GM12864 (cell line): Measurements from ENCODE around the gene MAPK4.

Experiments used
- DNase-seq: peaks from one replicate; pipeline ENCODE4 v3.0.0-alpha.2; 2011; ENCODE audit warnings: low read depth
- H3K4me3 ChIP-seq: 2 replicates; pipeline ENCODE4 v1.5.1; 2011; ENCODE audit warnings: mild to moderate bottlenecking, low read depth, low read length, control low read depth
- CTCF ChIP-seq: IDR thresholded peaks from 2 replicates; pipeline ENCODE4 v1.5.1; 2011; ENCODE audit warnings: low read depth, mild to moderate bottlenecking, moderate library complexity, low read length, control low read depth, inconsistent platforms; ENCODE audit errors: missing control alignments

Gene MAPK4

DNA sequence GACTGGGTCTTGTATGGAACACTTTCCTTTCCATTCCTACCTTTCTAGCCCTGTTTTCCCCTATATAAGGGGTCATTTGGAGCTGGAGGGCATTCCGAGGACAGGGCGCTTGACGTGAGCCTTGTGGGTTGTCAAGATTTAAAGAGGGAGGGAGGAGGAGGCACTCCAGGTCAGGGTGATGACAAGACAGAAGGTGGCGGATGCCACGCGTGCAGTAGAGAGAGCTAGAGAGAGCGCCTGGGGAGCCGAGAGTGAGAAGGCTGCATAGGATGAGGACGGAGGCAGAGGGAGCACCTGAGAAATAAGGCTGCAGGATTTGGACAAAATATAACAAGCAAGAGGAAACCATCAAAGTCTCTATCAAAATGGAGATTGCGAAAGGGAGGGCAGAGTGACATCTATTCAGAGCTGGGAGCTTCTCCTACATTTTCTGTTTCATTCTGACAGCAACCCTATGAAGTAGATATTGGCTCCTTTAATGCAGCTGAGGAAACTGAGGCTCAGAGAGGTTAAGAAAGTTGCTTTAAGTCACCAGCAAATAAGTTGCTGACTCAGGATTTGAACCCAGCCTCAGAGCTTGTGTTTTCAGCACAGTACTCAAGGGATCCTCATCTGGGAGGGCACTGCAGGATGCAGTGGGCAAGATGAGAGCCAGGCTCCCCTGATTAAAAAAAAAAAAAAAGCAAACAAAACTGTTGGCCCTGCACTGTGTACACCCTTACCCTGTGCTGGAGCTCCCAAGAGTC, 135.7 kb downstream of the MAPK4 start:
- H3K4me3 ChIP-seq: no peak overlapping the region
- no peak for TF ChIP-seq CTCF
- no peak for DNase-seq

DNA sequence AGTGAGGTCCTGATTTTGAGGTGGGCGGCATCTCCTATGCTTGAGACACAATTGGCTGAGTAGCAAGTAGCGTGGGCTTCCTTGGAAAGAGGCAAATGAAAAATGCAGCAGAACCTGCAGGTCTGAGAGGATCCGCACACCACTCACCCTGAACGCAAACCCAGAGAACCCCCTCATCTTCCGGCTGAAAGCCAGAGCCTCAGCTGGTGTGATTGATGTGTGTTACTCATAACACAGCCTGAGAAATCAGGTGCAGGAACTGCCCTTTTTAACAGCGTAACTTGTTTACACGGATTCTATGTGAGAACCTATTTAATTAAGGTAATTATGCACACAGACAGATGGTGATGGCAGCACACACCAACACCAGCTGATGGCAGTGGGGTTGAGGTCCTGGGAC, 136.5 kb downstream of the MAPK4 start:
- no peak overlapping the region for H3K4me3 ChIP-seq
- TF ChIP-seq CTCF: no peak
- no peak for DNase-seq

DNA sequence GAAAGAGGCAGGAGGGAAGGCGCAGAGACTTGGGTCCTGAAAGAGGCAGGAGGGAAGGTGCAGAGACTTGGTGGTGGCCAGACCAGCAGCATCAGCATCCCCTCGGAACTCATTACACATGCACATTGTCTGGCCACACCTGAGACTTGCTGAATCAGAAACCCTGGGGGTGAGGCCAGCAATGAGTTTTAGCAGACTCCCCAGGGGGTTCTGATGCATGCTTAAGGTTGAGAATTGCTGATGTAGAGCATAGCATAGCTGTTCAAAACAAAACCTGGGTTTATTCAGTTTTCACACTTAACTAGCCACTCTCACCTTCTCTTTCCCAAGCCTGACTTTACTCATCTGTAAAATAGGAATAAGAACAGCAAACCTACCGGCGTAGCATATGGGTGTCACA, 137.0 kb downstream of the MAPK4 start:
- no peak for TF ChIP-seq CTCF
- no peak for DNase-seq

DNA sequence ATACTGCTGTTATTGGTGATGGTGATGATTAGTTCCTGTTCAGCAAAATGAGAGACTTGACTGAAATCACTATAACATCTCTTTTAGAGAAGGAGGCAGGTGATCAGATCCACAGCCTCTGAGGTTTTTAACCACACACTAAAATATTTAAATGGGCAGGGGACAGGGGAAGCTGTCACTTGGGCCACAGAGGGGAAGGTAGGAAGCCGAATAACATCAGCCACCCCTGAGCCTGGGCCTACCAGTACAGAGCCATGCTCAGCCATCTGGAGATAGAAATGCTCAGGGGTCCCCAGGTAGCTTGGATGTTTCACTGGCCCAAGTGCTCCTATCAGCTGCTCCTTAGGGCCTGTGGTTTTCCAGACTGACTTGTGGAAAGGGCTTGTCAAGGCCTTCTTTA, 137.6 kb downstream of the MAPK4 start:
- no peak overlapping the region for H3K4me3 ChIP-seq
- no peak for TF ChIP-seq CTCF
- DNase-seq: no peak

More for the DNA sequence above, 137.0 kb downstream of the MAPK4 start:
- no peak overlapping the region for H3K4me3 ChIP-seq

DNA sequence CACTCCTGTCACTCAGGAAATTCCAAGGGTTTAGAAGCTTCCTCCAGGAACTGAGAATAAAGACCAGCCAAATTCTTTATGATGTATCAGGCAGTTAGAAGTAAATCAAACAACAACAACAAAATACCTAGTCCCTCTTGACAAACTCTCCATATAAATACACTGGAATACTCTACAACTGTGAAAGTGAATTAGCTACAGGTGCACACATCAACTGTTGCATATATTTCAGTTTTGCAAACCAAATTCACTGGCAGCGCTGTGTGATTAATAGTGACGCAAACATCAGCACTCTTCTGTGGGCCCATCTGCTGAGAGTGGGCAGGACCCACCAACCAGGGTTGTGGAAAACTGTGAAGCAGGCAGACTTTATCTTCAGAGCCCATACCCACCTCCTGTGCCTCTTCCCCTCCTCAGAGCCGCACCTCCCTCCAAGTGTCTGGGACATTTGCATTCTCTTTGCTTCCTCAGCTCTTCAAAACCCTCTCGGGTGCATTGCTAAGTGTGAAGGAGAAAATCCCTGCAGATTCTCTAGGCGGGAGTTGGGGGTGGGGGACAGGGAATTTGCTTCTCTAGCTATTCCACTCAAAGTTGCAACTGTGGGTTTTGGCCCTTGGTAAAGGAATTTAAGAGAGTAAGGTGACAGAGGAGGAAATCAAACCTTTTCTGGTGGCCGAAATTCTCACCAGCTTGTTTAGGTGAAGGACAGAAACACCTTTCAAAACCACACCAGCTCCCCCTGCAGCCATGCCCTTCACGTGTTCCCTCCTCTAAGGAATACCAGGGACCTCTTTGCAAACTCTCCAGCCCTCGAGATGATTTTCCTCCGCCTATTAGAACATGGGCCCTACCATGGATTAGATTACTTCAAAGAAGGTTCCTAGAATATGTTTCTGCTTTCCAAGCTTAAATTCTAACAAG, 140.6 kb downstream of the MAPK4 start:
- H3K4me3 ChIP-seq: no peak overlapping the region
- DNase-seq: no peak
- no peak for TF ChIP-seq CTCF

DNA sequence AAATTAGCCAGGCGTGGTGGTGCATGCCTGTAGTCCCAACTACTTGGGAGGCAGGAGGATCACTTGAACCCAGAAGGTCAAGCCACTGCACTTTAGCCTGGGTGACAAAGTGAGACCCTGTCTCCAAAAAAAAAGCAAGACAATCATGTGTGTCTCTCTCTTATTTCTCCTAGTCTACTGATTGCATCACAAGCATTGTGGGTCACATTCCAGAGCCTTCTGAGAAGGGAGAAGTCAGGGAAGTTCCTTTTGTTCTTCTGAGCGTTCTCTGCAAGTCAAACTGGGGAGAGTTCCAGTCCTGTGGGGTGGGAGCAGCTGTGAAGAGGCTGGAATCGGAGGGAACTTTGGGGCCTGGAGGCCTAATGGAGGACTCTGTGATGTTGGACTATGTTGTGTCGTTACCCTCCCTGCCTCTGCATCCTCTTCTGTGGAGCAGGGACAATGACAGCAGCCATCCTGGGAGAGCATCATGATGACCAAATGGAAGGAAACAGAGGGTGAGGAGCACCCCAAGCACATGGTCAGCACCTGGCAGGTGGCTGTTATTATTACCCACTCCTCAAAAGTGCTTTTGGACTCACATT, 144.6 kb downstream of the MAPK4 start:
- H3K4me3 ChIP-seq: no peak overlapping the region
- no peak for TF ChIP-seq CTCF
- no peak for DNase-seq
